Measurements from ENCODE around the gene LRRC73. TPM values are rescaled to one million over a fixed set of nuclear protein-coding genes. Genes with fewer than 3 reads are reported as not detected.

LRRC73 gene
- total and polyA plus RNA-seq, 2 of the 8 experiments (the other 6 are each of a cell fraction or from before 2014, with no cell fraction given): 0.24 to 0.26 TPM

- CTCF ChIA-PET (ENCODE audit: partially characterized antibody): interaction anchor here (0.6 to 32.9 kb wide), 9 partner anchors 1 to 815 kb away, joined by 3 to 536 read pairs (median 5); partner anchors contain the start of genes DLK2, LRRC73 and TJAP1
Measured at GRCh38 chr6:43499028-43499815, 10.9 kb downstream of the LRRC73 start.

More at GRCh38 chr6:43499028-43499815, 10.9 kb downstream of the LRRC73 start:
- Histone ChIP-seq H3K4me3 (ENCODE audit: extremely low read depth in 1 of 4, insufficient read depth in 2 of 4, low read depth in 3 of 4, low read length in 4 of 4) (no peak overlapping the region), H3K23me2 (ENCODE audit: low read depth, low read length) (no peaks in the 10 kb centered on the region), H3K9me3 (ENCODE audit: insufficient read depth in 2 of 2, low read depth in 1 of 2, low read length in 1 of 2) (no peaks in the 10 kb centered on the region), H2BK12ac (ENCODE audit: low read depth, low read length) (no peak overlapping the region), H3K14ac (ENCODE audit: insufficient read length) (no peak overlapping the region), H4K91ac (replicated peaks; ENCODE audit: insufficient read length, low read length) (no peak overlapping the region), H2BK120ac (replicated peaks; ENCODE audit: low read depth, low read length) (no peak overlapping the region), H4K8ac (ENCODE audit: extremely low read depth, insufficient read depth, low read length) (no peak overlapping the region), H2AFZ (ENCODE audit: low read length) (no peak overlapping the region), H3K4me1 (replicated peaks in 1 of 4; ENCODE audit: control insufficient read depth in 3 of 4, insufficient read depth in 4 of 4, low read length in 3 of 4) (peaks cover 4 to 12% (median 7%) of the 10 kb centered on the region in 4 experiments), H2AK5ac (ENCODE audit: low read depth, low read length) (no peak overlapping the region), H2BK15ac (ENCODE audit: low read length) (no peak overlapping the region), H2BK20ac (ENCODE audit: low read length) (no peak overlapping the region), H3K4me2 (ENCODE audit: insufficient read depth in 1 of 2, low read depth in 2 of 2, low read length in 2 of 2) (no peak overlapping the region), H4K20me1 (replicated peaks in 1 of 2; ENCODE audit: control insufficient read depth in 1 of 2, insufficient read depth in 2 of 2, low read length in 2 of 2) (peaks cover 4 to 13% of the 10 kb centered on the region in 2 experiments), H3K79me2 (ENCODE audit: control insufficient read depth in 1 of 2, insufficient read depth in 2 of 2, low read length in 2 of 2) (peaks cover 4 to 14% of the 10 kb centered on the region in 2 experiments; a peak in 3 of 4 replicates), H3K4ac (replicated peaks; ENCODE audit: insufficient read length, low read depth, low read length) (no peak overlapping the region), H2BK5ac (ENCODE audit: low read depth, low read length) (no peak overlapping the region), H3K79me1 (ENCODE audit: low read depth, low read length) (peaks cover 7% of the 10 kb centered on the region; the same call in 1 of the 2 replicates), H3K23ac (ENCODE audit: insufficient read length) (no peak overlapping the region), H3K36me3 (ENCODE audit: control insufficient read depth in 2 of 4, insufficient read depth in 4 of 4, low read length in 3 of 4) (peaks cover 16 to 46% (median 34%) of the 10 kb centered on the region in 4 experiments; a peak in 7 of 8 replicates), H3K56ac (replicated peaks; ENCODE audit: insufficient read length, low read depth, low read length) (no peak overlapping the region), H3K18ac (ENCODE audit: extremely low read depth, low read length) (no peak overlapping the region), H4K5ac (ENCODE audit: insufficient read length, low read depth, low read length) (no peak overlapping the region), H3K9ac (replicated peaks in 1 of 4; ENCODE audit: extremely low read depth in 1 of 4, low read depth in 3 of 4, low read length in 3 of 4) (no peak overlapping the region), H3K27ac (ENCODE audit: low read depth, low read length) (no peak overlapping the region), H3K27me3 (replicated peaks in 1 of 4; ENCODE audit: control insufficient read depth in 3 of 4, extremely low read depth in 1 of 4, insufficient read depth in 3 of 4, low read length in 3 of 4) (no peaks in the 10 kb centered on the region)
- no peak for FAIRE-seq
- 93% methylated on average over 12 of the region's 12 CpGs; no CpG with 5 or more reads in 1 of the 2 experiments for WGBS, 2 experiments (ENCODE audit: extremely low coverage in 1 of 2, insufficient coverage in 1 of 2, insufficient read length in 1 of 2, insufficient replicate concordance in 2 of 2, low coverage in 1 of 2, low lambda C conversion rate in 2 of 2, missing lambda C conversion rate in 1 of 2)
- POLR2A ChIA-PET (ENCODE audit: partially characterized antibody): interaction anchor here (0.6 to 2.4 kb wide), 3 partner anchors 11 to 14 kb away, joined by 3 to 9 read pairs (median 6); partner anchors contain the start of gene LRRC73
- DNase-seq (ENCODE audit: low read depth in 1 of 2, low spot score in 2 of 2): no peak
- no peak for TF ChIP-seq SIRT6 (IDR thresholded peaks at IDR 0.05; ENCODE audit: low read length)
